ENCODE data around the gene RPTOR.

Gene RPTOR

DNA sequence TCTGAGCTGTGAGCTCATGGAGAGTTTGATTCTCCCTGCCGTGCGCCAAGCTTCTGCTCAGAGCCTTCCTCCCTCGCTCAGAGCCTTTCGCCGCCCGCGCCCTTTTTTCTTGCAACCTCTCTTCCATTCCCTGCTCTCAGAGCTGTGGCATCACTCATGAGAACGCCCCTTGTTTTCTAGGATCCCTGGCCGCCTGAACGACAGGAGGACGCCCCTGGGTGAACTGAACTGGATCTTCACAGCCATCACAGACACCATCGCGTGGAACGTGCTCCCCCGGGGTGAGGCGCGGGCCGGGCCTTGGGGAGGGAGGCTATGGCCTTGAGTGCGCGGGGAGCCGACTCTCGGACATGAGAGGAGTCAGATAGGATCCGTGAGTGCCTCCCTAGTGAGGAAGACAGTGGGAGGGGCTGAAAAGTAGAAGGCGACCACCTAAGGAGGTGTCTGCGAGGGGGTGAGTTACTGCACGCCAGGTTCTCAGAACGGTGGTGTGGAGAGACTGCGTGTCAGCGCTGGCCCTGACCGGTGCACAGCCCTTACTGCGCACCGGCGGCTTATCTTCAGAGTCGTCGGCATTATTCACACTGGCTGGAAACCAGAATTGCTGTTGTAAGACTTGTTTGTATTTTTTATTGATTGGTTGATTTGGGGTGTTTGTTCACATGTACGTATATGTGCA, 277.5 kb downstream of the RPTOR start:
- DNase-seq (ENCODE audit: low read depth in 4 of 4, low spot score in 1 of 4) = no peak

DNA sequence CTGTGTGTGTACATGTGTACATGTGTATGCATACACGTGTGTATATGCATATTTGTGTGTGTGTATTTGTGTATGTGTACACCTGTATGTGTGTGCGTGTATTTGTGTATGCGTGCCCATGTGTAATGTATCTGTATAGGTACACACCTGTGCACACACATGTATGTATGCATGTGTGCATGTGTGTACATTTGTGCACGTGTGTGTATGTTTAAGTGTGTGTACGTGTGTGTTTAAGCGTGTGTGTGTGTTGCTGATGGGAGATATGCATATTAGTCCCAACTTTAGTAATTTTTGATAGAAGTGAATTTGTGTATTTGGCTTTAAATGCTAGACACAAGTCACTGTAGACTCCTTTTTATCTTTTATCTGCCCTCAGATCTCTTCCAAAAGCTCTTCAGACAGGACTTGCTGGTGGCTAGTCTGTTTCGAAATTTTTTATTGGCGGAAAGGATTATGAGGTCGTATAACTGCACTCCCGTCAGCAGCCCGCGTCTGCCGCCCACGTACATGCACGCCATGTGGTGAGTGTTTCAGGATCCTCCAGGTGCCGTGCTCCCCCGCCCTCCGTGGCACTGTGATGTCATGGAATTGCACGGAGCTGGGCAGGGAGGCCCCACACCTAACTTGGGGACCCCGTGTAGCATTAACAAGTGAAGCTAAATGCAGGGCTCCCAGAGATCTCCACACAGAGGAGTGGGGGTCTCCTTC, 278.2 kb downstream of the RPTOR start:
- no peak for DNase-seq (ENCODE audit: low read depth in 4 of 4, low spot score in 1 of 4)

DNA sequence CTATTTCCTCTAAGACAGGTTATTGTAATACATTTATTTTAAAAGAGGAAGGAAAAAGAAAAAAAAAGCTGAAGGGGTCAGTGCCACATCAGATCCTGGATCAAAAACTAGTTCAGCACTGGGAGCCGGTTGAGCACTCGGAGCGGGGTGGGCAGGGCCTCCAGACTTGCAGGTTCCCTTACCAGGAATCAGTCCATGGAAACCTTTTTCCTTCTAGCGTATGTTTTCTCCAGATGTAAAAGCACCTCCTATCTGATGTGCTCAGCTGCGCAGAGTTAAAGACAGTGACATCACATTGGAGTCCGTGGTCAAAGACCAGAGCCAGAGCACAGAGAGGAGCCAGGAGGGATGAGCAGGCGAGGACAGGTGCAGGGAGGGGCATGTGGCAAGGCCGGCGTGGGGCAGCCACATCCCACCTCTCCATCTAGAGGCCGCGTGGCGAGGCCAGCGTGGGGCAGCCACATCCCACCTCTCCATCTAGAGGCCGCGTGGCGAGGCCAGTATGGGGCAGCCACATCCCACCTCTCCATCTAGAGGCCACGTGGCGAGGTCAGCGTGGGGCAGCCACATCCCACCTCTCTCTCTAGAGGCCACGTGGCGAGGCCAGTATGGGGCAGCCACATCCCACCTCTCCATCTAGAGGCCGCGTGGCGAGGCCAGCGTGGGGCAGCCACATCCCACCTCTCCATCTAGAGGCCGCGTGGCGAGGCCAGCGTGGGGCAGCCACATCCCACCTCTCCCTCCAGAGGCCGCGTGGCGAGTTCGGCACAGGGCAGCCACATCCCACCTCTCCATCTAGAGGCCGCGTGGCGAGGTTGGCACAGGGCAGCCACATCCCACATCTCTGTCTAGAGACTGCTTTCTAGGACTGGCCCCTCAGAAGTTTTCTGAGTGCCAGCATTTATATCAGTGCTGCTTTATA, 280.2 kb downstream of the RPTOR start:
- DNase-seq (ENCODE audit: low read depth in 4 of 4, low spot score in 1 of 4) = no peak

DNA sequence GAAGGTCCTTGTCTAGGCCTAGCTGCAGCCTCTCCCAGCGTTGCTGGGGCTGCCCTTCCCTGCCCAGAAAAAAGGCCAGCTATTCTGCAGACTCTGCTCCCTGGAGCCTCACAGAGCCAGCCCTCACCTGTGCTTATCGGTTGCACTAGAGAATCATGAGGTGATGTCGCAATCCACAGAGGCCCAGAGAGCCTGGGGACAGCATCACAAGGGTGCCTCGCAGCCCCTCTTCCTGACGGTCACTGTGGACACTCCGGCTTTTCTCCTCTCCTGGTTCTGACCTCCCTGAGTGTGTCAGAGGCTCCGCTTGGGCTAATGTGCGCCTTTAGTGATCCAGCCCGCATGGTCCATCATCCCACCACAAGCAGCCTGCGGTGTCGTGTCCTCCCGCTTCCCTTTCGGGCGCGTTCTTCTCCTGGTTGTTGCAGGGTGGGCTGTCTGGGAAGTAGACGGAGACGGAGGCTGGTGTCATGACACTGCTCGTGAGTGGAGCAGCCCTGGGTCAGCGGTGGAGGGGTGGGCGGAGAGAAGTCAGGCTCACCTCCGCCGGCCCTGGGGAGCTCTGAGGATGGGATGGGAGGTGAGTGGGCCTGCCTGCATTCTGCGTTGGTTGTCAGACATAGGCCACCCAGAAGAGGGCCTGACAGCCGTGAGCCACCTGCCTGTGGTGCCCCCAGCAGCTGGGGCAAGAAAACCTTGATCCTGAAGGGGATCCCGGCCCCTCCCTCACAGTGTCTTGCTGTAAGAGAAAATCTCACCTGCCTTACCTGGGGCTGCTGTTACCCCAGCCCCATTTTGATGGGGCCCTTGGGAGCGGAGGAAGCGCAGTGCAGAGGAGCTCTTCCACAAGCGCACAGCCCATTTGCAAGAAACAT, 281.1 kb downstream of the RPTOR start:
- no peak for DNase-seq (ENCODE audit: low read depth in 4 of 4, low spot score in 1 of 4)

DNA sequence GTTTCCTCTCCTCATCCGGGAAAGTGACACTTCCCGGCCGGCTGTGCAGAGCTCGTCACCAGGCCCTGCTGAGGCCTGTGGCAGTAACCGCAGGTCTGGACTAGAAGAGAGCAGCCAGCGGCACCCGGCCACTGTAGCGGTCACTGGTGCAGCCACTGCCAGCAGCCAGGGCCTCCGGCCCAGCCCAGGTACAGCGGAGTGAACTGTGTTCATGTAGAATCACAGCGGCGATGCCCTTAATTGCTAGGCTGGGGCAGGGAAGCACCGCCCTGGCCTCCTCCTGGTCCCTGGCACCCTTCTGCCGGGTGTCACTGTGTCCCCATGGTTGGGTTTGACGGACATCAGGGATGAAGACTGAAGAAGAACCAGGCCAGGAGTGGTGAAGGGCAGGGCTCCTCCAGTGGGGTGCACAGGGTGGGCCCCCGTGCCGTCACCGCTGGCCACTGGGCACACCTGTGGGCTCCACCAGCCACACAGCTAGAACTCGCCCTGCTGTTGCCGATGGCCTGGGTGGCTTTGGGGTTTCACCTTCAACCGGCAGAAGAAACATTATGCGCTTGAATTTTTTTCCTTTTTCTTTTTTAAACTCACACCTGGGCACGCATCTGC, 281.8 kb downstream of the RPTOR start:
- no peak for DNase-seq (ENCODE audit: low read depth in 4 of 4, low spot score in 1 of 4)

DNA sequence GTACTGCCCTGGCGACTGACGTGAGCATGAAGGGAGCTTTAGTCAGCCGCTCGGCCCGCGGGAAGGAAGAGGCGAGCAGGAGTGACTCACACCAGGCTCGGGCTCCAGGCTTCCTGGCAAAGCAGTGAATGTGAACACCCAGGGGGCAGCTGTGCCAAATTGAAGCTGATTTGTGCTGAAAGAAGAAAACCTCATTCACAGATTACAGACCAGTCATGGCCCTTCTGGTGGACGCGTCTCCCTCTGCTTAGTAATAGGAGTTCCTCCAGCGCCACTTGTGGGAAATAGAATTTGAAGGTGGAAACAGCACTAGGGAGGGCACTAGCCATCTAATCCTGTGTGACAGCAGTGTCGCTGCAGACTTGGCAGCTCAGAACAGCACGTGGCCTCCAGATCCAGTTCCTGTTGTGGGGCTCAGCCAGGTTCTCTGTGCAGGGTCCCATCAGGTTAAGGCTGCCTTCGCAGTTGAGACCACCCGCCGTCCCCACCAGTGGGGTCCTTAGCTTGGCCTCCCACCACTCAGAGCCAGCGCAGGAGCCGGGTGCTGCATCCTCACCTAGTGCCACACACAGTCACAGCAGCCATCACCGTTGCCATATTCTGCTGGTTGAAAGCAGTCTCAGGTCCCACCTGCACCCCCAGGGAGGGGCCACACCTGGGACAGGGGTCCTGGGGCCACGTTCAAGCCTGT, 282.5 kb downstream of the RPTOR start:
- DNase-seq (ENCODE audit: low read depth in 4 of 4, low spot score in 1 of 4) = peak in 1 of 4 experiments; percentile 23

DNA sequence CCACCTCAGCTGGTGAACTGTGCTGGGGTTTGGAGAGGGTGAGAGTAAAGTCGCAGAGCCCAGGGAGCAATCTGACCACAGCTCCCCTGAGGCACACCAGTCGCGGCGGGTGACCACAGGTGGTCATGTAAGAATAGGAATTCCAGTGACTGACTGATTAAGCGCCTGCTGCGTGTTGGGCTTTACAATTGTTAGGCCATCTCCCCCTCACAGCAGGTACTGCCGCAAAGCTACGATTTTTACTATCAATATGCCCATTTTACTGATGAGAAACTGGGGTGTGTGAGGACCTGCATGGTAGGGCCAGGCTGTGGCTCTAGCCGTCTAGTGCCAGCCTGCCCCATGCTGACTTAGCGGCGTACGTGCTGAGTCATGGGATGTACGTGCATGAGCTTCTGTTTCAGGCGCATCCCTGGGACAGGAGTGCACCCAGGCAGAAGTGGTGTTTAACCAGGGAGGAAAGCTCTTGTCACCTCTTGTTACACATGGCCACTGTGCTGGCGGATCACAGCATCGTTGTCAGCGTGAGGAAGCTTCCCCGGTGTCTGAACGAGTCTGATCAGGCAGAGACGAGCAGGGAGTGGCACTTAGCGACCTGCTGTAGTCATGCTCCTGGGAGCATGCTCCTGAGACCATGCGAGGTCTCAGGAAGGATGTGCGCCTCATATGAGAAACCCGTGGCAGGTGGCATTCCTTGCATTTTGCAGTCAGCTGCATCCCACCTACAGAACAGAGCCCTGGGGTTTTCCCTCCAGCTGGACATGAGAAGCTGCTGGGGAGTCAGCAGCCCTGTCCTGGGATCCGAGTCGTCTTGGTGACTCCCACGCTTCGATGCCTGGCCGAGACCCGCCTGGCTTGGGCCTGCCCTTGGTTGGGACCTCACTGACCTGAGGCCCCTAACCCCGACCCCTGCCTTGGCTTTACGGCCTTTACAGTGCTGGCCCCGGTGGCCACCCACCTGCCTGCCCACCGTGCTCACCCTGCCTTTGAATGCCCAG, 283.3 kb downstream of the RPTOR start:
- no peak for DNase-seq (ENCODE audit: low read depth in 4 of 4, low spot score in 1 of 4)

DNA sequence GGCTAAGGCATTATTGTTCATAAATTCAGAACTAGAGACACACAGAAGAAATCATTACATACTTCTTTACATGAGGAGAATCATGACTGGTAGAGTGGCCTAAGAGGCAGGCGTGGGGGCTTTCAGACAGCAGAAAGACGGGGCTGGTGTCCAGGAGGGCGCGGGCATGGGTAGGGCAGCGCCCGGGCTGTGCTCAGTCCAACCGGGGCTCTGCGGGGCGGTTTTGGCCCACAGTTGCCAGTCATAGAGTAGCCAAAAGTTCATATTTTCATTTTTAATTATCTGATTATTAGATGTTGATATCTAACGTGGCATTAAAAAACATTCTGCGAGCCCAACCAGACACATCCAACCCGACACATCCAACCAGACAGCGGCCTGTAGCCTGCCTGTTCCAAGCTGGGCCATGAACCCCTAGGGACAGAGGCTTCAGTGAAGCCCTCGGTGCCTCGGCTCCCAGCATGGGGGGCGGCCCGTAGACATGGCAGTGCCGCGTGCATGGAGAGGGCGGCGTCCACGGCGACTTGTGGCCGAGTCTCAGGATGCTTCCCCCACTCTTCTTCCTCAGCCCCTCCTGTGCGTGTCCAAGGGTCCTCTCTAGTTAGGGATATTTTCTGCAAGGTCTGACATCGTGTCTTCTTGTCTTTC, 284.7 kb downstream of the RPTOR start:
- DNase-seq (ENCODE audit: low read depth in 4 of 4, low spot score in 1 of 4) = no peak

DNA sequence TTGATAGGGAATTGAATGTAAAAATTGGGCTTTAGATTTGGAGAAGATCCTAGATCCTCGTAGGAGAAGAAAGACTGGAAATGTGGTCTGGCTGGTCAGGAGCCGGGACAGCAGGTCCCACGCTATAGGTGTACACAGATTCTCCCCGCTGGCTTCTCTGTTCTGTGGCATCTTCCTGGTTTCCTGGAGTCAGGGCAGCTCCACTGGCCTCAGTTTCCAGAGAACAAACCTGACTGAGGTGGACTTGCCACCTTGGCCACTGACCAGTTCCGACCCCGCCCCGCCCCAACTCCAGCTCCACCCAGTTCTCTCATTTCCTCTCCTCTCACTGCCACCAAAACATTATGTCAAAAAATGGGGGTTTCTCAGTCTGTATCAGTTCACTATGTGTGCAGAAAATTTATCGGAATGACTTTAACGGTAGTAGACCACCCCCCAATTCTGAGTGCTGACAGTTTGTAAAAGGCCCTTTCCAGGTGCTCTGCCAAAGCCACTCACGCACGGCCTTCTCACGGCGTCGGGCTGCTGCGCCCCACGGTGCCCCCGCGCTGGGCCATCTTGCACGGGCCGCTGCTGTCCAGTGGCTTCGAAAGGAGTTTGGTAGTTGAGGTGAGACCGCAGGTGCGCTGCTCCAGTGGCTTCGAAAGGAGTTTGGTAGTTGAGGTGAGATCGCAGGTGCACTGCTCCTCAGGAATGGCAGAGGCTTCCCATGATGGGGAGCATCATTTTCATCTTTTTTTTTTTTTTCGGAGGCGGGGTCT, 285.6 kb downstream of the RPTOR start:
- DNase-seq (ENCODE audit: low read depth in 4 of 4, low spot score in 1 of 4) = no peak

DNA sequence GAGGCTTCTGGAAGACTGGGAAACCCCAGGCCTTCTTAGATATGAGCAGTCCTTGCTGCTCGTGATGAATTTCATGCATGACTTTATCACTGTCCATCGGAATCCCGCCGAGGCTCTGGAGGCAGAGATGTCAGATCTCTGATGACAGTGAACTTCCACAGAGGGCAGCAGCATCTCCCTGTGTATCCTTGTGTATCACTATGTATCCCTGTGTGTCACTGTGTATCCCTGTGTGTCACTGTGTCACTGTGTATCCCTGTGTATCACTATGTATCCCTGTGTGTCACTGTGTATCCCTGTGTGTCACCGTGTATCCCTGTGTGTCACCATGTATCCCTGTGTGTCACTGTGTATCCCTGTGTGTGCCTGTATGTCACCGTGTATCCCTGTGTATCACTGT, 286.9 kb downstream of the RPTOR start:
- no peak for DNase-seq (ENCODE audit: low read depth in 4 of 4, low spot score in 1 of 4)

DNA sequence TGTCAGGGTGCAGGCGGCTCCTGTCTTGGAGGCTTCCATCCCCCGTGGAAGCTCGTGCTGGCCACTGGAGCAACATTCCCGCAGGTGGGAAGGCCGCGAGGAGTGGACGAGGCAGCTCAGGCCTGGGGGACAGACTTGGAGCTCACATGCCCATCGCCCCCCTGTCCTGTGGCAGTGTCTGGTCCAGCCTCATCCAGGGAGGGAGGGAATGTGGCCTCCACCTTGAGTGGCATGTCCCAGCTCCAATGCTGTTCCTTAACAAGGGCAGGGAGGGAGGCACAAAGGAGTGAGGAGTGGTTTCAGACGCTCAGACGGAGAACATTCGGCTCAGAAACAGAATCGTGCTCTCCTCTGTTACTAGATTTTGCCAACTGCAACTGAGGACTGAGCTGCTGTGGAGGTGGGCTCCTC, 287.6 kb downstream of the RPTOR start:
- DNase-seq (ENCODE audit: low read depth in 4 of 4, low spot score in 1 of 4) = no peak

DNA sequence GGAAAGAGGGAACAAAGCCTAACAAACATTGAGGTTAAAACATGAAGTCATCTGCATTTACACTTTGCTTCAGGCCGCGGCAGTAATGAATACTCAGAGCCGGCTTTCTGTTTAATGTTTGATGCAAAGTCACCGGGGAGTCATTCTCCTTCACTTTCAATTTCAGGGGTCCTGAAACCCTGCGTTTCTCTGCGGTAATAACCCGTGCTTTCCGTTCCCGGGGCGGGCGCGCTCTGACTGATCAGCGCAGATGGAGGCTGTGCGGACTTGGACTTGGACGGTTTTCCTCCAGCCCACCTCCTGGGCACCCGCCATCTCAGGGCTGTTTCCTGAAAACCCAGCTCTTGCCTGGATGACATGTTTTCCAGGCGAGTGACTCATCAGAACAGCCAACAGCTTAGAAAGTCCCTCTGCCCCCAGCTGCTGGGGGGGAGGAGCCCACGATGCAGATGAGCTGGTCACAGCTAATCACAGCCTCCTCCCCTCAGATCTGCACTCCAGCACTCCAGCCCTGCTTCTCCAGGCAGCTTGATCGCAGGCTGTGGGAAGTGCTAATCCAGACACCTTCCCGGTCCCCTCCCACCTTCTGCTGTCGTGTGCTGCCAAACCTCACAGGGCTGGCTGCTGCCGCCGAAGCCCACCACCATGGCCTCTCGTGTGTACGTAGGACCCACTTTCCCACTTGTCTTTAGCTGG, 288.4 kb downstream of the RPTOR start:
- DNase-seq (ENCODE audit: low read depth in 4 of 4, low spot score in 1 of 4) = peak; percentile 56 to 80 (median 74)

DNA sequence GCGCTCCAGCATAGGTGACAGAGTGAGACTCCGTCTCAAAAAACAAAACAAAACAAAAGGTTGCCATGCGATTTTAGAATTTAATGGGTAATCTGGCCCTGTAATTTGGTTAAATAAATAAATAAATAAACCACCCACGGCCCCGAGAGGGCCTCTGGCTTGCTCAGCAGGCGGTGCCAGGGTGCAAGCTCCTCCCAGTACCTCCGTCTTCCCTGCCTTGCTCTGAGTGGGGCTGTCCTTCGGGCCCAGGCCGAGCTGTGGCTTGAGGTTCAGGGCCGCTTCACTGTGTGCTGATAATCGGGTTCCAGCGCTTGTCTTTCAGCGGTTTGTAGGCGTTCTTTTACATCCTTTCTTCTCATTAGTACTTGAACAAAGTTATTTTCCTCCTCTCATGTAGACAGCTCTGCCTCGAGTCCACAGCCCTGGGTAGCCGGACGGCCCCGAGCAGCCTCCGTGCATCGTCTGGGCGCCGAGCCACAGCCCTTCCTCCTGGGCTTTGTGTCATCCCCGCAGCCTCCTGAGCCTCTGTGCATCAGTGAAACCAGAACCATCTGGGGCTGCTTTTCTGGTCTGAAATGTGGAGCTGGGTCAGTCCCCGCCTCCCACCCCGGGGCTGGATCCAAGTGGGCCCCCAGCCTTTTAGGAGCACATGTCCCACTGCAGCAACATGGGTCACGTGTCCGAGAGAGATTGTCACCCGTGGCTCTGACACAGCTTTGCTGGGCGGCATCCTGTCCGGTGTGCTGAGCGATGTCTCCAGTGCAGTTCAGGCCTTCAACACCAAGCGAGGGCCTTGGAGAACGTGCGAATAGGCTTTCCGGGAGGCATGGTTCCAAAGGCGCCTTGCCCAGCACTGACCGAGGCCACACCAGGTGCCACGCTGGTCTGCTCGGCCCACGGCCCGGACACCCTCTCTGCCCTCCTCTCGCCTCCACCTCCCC, 289.6 kb downstream of the RPTOR start:
- no peak for DNase-seq (ENCODE audit: low read depth in 4 of 4, low spot score in 1 of 4)

DNA sequence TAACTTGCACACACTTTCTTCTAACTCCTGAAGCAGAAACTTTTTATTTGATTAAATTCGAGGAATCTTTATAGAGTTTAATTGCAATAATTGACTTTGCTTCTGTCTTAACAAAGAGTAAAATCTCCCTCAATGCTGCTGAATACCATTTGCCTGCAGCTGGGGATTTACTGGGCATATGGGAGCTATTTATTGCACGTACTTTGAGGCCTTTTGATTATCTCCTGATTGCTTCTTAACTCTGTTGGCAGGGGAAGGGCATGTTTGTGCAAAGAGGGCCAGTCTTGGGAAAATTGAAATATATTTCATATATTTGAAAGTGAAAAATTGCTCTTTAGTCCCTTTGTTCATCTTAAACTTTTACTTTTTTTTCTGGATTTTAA, 290.2 kb downstream of the RPTOR start:
- DNase-seq (ENCODE audit: low read depth in 4 of 4, low spot score in 1 of 4) = no peak

DNA sequence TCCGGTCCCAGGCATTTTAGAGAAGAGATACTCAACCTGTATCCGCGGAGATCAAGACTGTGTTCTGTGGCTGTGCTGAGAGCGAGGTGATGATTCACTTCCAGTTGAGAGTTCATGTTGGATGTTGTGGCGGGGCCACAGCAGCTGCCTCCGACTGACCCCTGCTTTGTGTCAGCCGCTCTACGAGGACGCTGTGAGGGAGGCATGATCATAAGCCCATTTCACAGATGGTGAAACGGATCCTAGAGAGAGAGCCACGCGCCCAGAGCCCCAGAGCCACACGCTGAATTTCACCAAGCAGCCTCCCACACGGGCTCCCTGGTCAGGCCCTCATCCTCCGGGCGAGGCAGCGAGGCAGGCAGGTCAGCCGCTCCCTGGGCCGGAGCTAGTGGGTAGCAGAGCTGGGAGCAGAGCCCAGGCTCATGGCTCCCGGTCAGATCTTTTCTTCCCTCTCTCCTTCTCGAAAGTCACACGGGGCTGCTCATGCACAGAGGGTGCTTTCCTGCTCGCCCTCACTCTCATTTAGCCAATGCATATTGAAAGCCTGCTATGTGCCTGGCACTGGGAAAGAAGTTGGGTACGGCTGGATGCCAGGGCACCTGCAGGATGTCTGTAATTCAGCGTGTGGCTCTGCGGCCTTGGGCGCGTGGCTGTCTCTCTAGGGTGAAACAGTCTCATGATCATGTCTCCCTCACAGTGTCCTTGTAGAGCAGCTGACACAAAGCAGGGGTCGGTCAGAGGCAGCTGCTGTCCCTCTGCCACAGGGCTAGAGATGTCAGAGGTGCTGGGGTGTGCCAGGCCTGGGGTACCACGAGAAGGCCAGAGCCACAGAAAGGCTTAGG, 291.4 kb downstream of the RPTOR start:
- DNase-seq (ENCODE audit: low read depth in 4 of 4, low spot score in 1 of 4) = no peak

Measured in stimulated activated CD4-positive, alpha-beta T cell treated with anti-CD3 and anti-CD28 coated beads, Interleukin-1b, Interleukin-23, amount 100 ng/mL, for 24 hours (primary cell).